Activated B cell treated with CpG ODN at 0.5 μM for 24 hours (primary cell): Measurements from ENCODE around the gene DPM2. TPM values are rescaled to one million over a fixed set of nuclear protein-coding genes. Genes with fewer than 3 reads are reported as not detected.
A peak's percentile ranks its signal among the peaks of the same experiment; 100 is the strongest.

Experiments
- ATAC-seq: fragments of 200-7000 bp; cut with Tn5 transposase; one replicate; pipeline ENCODE4 v1.10.0; 2021; ENCODE audit warnings: low read depth, mild to moderate bottlenecking, moderate library complexity
- CTCF ChIA-PET: fragments of 350-600 bp; sonication (Branson Sonifier 250); formaldehyde crosslinking; loops from one replicate; lab custom pipeline; 2021; ENCODE audit warnings: antibody characterized with exemption; lab: Charles Lee
- POLR2A ChIA-PET: fragments of 350-600 bp; sonication (Branson Sonifier 250); formaldehyde crosslinking; loops from one replicate; lab custom pipeline; 2021; ENCODE audit warnings: antibody characterized with exemption; lab: Charles Lee
- DNase-seq: peaks from one replicate; pipeline ENCODE4 v3.0.0; 2022
- H3K27ac Mint-ChIP-seq: one replicate; pipeline ENCODE4 v1.8.0; 2020; ENCODE audit warnings: mixed read lengths
- H3K27me3 Mint-ChIP-seq: one replicate; pipeline ENCODE4 v1.8.0; 2021; ENCODE audit warnings: mixed read lengths
- H3K36me3 Mint-ChIP-seq: one replicate; pipeline ENCODE4 v1.8.0; 2021; ENCODE audit warnings: low read depth, mixed read lengths
- H3K4me1 Mint-ChIP-seq: one replicate; pipeline ENCODE4 v1.8.0; 2021; ENCODE audit warnings: mixed read lengths
- H3K4me3 Mint-ChIP-seq: one replicate; pipeline ENCODE4 v1.8.0; 2020; ENCODE audit warnings: mild to moderate bottlenecking, mixed read lengths
- H3K9me3 Mint-ChIP-seq: one replicate; pipeline ENCODE4 v1.8.0; 2020; ENCODE audit warnings: mixed read lengths
- CTCF ChIP-seq: fragments of 200-600 bp; IDR thresholded peaks from one replicate; pipeline ENCODE4 v1.8.0; 2022; ENCODE audit warnings: antibody characterized with exemption, mild to moderate bottlenecking
- intact Hi-C: fragments of 100-400 bp; cut with micrococcal nuclease; formaldehyde crosslinking; loops from one replicate; pipeline ENCODE4 v1.15.1; 2024
- total RNA-seq: library from RNA; stranded (reverse); gene quantifications from 2 replicates; pipeline ENCODE4 v1.2.3, GENCODE V29; 2022

The DPM2 gene
- total RNA-seq, 1 donor from 2014 or later, result 50.6 TPM

- peak overlapping the region; percentile 54 for H3K4me3 Mint-ChIP-seq
- no peaks in the 10 kb centered on the region for H3K27me3 Mint-ChIP-seq
- no peak for DNase-seq
- ChIA-PET CTCF (interaction anchor here (0.7 to 7.3 kb wide), 21 partner anchors 11 to 174 kb away, joined by 3 to 160 read pairs (median 5); partner anchors contain the start of genes NAIF1 and PIP5KL1), POLR2A (interaction anchor here (0.5 to 2.2 kb wide), 12 partner anchors 12 to 183 kb away, joined by 3 to 6 read pairs (median 4); partner anchors contain the start of genes NAIF1 and PIP5KL1)
- H3K27ac Mint-ChIP-seq, result peak overlapping the region; percentile 82
- ATAC-seq, result no peak
- intact Hi-C loops, result loop anchor here (1.0 to 2.0 kb wide), 5 partner anchors 12 to 174 kb away; partner anchors contain the start of gene EEIG1
- no peak for TF ChIP-seq CTCF
- peaks cover 62% of the 10 kb centered on the region for H3K36me3 Mint-ChIP-seq
- H3K4me1 Mint-ChIP-seq, result peaks cover 23% of the 10 kb centered on the region
- no peaks in the 10 kb centered on the region for H3K9me3 Mint-ChIP-seq
Observed at GRCh38 chr9:127943011-127943662, 5.5 kb upstream of the DPM2 start.

DNA sequence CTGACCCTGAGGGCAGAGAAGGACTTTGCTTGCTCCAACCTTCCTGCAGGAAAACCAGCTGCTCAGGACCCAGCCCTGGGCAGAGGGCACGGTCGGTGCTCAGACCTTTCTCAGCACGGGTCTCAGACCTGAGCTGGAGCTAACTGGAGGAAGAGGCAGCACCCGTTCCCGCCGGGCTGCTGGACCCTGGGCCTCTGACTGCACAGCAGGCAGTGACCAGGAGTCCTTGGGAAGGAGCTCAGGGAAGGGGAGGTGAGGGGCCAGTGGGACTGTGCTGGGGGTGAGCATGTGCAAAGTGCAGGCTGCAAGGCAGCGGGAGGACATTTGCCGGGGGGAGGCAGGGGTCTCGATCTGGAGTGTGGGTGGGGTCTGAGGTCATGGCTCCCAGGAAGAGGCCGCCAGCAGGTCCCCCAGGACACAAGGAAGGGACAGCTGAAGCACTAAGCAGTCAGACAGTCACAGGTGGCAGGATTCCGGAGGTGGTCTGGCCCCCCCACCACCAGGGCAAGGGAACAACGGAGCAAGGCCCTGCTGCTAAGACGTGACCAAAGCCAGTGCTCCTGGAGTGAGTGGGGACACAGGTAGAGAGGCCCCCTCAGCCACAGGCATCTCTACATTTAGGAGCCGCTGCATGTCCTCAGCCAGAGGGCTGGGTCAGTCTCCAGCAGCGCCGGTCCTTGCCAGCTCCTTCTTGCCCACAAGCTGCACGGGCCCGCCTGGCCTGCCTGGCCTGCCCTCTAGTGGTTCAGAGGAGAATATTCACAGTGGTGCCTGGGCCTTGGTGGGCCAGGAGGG lies 4.8 kb upstream of the DPM2 start:
- Mint-ChIP-seq H3K36me3 (peaks cover 60% of the 10 kb centered on the region), H3K27ac (peak overlapping the region; percentile 82), H3K9me3 (no peaks in the 10 kb centered on the region), H3K4me1 (peaks cover 28% of the 10 kb centered on the region), H3K4me3 (peak overlapping the region; percentile 54), H3K27me3 (no peaks in the 10 kb centered on the region)
- intact Hi-C loops, result loop anchor here (1.0 to 2.0 kb wide), 5 partner anchors 13 to 175 kb away; partner anchors contain the start of gene EEIG1
- DNase-seq, result peak; percentile 53
- ChIA-PET POLR2A (interaction anchor here (0.5 to 2.2 kb wide), 6 partner anchors 11 to 93 kb away, joined by 3 to 6 read pairs (median 4); partner anchors contain the start of gene PIP5KL1), CTCF (interaction anchor here (0.7 to 7.3 kb wide), 16 partner anchors 8 to 175 kb away, joined by 3 to 160 read pairs (median 4); partner anchors contain the start of gene PIP5KL1)
- peak; percentile 56 for ATAC-seq
- no peak for TF ChIP-seq CTCF

- ATAC-seq (no peak), DNase-seq (no peak)
- H3K9me3 Mint-ChIP-seq, result no peaks in the 10 kb centered on the region
- no peak for TF ChIP-seq CTCF
- H3K4me1 Mint-ChIP-seq, result peaks cover 33% of the 10 kb centered on the region
- H3K36me3 Mint-ChIP-seq, result peaks cover 61% of the 10 kb centered on the region
- intact Hi-C loops, result loop anchor here (2.0 kb wide), 2 partner anchors 39 to 143 kb away; partner anchors contain the start of gene EEIG1
- ChIA-PET POLR2A (interaction anchor here (1.1 to 1.3 kb wide), 4 partner anchors 11 to 93 kb away, joined by 3 to 6 read pairs (median 4); partner anchors contain the start of gene PIP5KL1), CTCF (interaction anchor here (0.8 to 7.3 kb wide), 8 partner anchors 8 to 175 kb away, joined by 3 to 160 read pairs (median 4); partner anchors contain the start of gene PIP5KL1)
- H3K27me3 Mint-ChIP-seq, result no peaks in the 10 kb centered on the region
- H3K4me3 Mint-ChIP-seq, result no peak overlapping the region
- H3K27ac Mint-ChIP-seq, result no peak overlapping the region
Observed at GRCh38 chr9:127941961-127942215, 4.2 kb upstream of the DPM2 start.

- intact Hi-C loops, result no loop called here
- Mint-ChIP-seq H3K27ac (peak overlapping the region; percentile 14), H3K27me3 (no peaks in the 10 kb centered on the region), H3K4me1 (peaks cover 39% of the 10 kb centered on the region), H3K9me3 (no peaks in the 10 kb centered on the region), H3K4me3 (no peak overlapping the region), H3K36me3 (peaks cover 60% of the 10 kb centered on the region)
- no peak for TF ChIP-seq CTCF
- ATAC-seq (no peak), DNase-seq (no peak)
- CTCF ChIA-PET, result interaction anchor here (1.1 to 7.3 kb wide), 7 partner anchors 7 to 176 kb away, joined by 3 to 160 read pairs (median 5); partner anchors contain the start of gene PIP5KL1
- POLR2A ChIA-PET, result interaction anchor here (1.2 to 1.3 kb wide), 3 partner anchors 42 to 94 kb away, joined by 3 to 6 read pairs (median 5); no protein-coding TSS in a partner anchor
Observed at GRCh38 chr9:127941062-127941960, 3.7 kb upstream of the DPM2 start.
